GM12878 (cell line): ENCODE results near the gene CYYR1. TPM values are rescaled to one million over a fixed set of nuclear protein-coding genes. Genes with fewer than 3 reads are reported as not detected.

Source experiments
- ATAC-seq: fragments of 200-7000 bp; cut with Tn5 transposase; 3 replicates; pipeline ENCODE4 v1.9.1; 2020; ENCODE audit warnings: mild to moderate bottlenecking, moderate library complexity
- BruUV-seq: library from RNA; stranded (reverse); fragments of 400-500 nt; replicated peaks from 2 replicates; lab custom pipeline; 2021; lab: Mats Ljungman, UMichigan
- CTCF ChIA-PET: fragments of 300-600 bp; sonication (Branson Sonifier 250); formaldehyde crosslinking; extraction: SDS; loops from one replicate; lab custom pipeline; 2021; ENCODE audit warnings: inconsistent platforms; lab: Yijun Ruan, JAX
- POLR2A ChIA-PET: fragments of 350-600 bp; formaldehyde crosslinking; extraction: SDS; loops from one replicate; lab custom pipeline; 2021; ENCODE audit warnings: inconsistent platforms; lab: Charles Lee
- RAD21 ChIA-PET: fragments of 300-600 bp; sonication (Branson Sonifier 250); formaldehyde crosslinking; loops from one replicate; lab custom pipeline; 2023; ENCODE audit warnings: antibody characterized with exemption; ENCODE audit not compliant: unreplicated experiment; lab: Charles Lee
- SMC1A ChIA-PET: fragments of 300-600 bp; sonication (Branson Sonifier 250); formaldehyde crosslinking; loops from one replicate; lab custom pipeline; 2023; ENCODE audit not compliant: unreplicated experiment, uncharacterized antibody; lab: Charles Lee
- DNase-seq: peaks from one replicate; pipeline ENCODE4 v3.0.0-alpha.2; 2011; ENCODE audit warnings: low read depth, low spot score
- FAIRE-seq: peaks from 3 replicates; lab custom pipeline; 2011; peaks lifted over from hg19 to GRCh38; lab: Jason Lieb, UNC
- H2AFZ ChIP-seq: 2 replicates; pipeline ENCODE4 v1.6.0; 2011; ENCODE audit warnings: low read depth, low read length, control low read depth; ENCODE audit not compliant: control insufficient read depth
- H3K27ac ChIP-seq: 2 replicates; pipeline ENCODE4 v1.5.1; 2011; ENCODE audit warnings: control low read depth; ENCODE audit not compliant: control insufficient read depth, insufficient read depth
- H3K27me3 ChIP-seq, 2 experiments: replicated peaks in 1 of 2; 2 replicates each; pipeline versions ENCODE4 v1.6.0 to v1.6.1; 2011; ENCODE audit warnings: low read length in 1 of 2; ENCODE audit not compliant: control insufficient read depth in 2 of 2, insufficient read depth in 2 of 2
- H3K36me3 ChIP-seq, 2 experiments: 2 replicates each; pipeline ENCODE4 v1.5.1; 2011; ENCODE audit warnings: low read length in 1 of 2; ENCODE audit not compliant: control insufficient read depth in 2 of 2, insufficient read depth in 2 of 2
- H3K4me1 ChIP-seq: 2 replicates; pipeline ENCODE4 v1.6.1; 2011; ENCODE audit warnings: mild to moderate bottlenecking, low read length, moderate library complexity, mixed read lengths; ENCODE audit not compliant: control insufficient read depth, insufficient read depth
- H3K4me2 ChIP-seq: 2 replicates; pipeline ENCODE4 v1.6.0; 2011; ENCODE audit warnings: control low read depth; ENCODE audit not compliant: control insufficient read depth, insufficient read depth
- H3K4me3 ChIP-seq: fragments of 200-600 bp; sonication (generic); 2 replicates; pipeline ENCODE4 v1.5.1; 2016
- H3K79me2 ChIP-seq: 2 replicates; pipeline ENCODE4 v1.6.0; 2011; ENCODE audit warnings: low read length; ENCODE audit not compliant: control insufficient read depth, insufficient read depth
- H3K9ac ChIP-seq: 2 replicates; pipeline ENCODE4 v1.8.0; 2011; ENCODE audit warnings: low read length, control low read depth, mixed read lengths; ENCODE audit not compliant: control insufficient read depth, insufficient read depth
- H3K9me3 ChIP-seq: replicated peaks from 3 replicates; pipeline ENCODE4 v1.5.1; 2011; ENCODE audit warnings: mild to moderate bottlenecking, low read length; ENCODE audit not compliant: control insufficient read depth, insufficient read depth
- H4K20me1 ChIP-seq: 2 replicates; pipeline ENCODE4 v1.6.0; 2011; ENCODE audit not compliant: control insufficient read depth, insufficient read depth
- BACH1 ChIP-seq: fragments of 450-650 bp; IDR thresholded peaks from 2 replicates; pipeline ENCODE4 v1.6.1; 2017; ENCODE audit warnings: mild to moderate bottlenecking, borderline replicate concordance
- BCL11A ChIP-seq: IDR thresholded peaks from 2 replicates; pipeline ENCODE4 v1.6.1; 2011; ENCODE audit warnings: low read depth, low read length
- BRCA1 ChIP-seq: IDR thresholded peaks from 2 replicates; pipeline ENCODE4 v1.6.1; 2011; ENCODE audit warnings: low read depth, low read length, improper control_type of control experiment
- CBX3 ChIP-seq: fragments of 200-600 bp; sonication (generic); IDR thresholded peaks from 2 replicates; pipeline ENCODE4 v1.6.1; 2016; ENCODE audit warnings: low read depth, borderline replicate concordance
- ETV6 ChIP-seq, 2 experiments: fragments of 450-650 bp in 1 of 2; IDR thresholded peaks in 1 of 2; conservative IDR thresholded peaks in 1 of 2; 2 replicates each; pipeline ENCODE4 v1.6.1; 2014; ENCODE audit warnings: antibody characterized with exemption in 1 of 2, borderline replicate concordance in 1 of 2, low read depth in 1 of 2, mild to moderate bottlenecking in 1 of 2, moderate library complexity in 1 of 2
- EZH2 ChIP-seq: IDR thresholded peaks from 2 replicates; pipeline ENCODE4 v1.6.1; 2012; ENCODE audit warnings: low read depth, mild to moderate bottlenecking, control low read depth, inconsistent platforms, low read length, borderline replicate concordance; ENCODE audit not compliant: control insufficient read depth
- HCFC1 ChIP-seq: fragments of 150-350 bp; IDR thresholded peaks from 2 replicates; pipeline ENCODE4 v1.6.1; 2014; ENCODE audit warnings: low read length
- IRF4 ChIP-seq: IDR thresholded peaks from 2 replicates; pipeline ENCODE4 v1.6.1; 2011; ENCODE audit warnings: low read depth, low read length
- NFIC ChIP-seq: IDR thresholded peaks from 2 replicates; pipeline ENCODE4 v1.6.1; 2012; ENCODE audit warnings: low read depth, mild to moderate bottlenecking, inconsistent platforms, low read length, moderate library complexity
- NFYA ChIP-seq: IDR thresholded peaks from 2 replicates; pipeline ENCODE4 v1.6.1; 2011; ENCODE audit warnings: low read depth, mild to moderate bottlenecking, low read length, improper control_type of control experiment, borderline replicate concordance
- NR2C1 ChIP-seq: fragments of 450-650 bp; IDR thresholded peaks from 2 replicates; pipeline ENCODE4 v1.6.1; 2017; ENCODE audit warnings: antibody characterized with exemption, mild to moderate bottlenecking, moderate library complexity
- POLR2AphosphoS5 ChIP-seq: IDR thresholded peaks from 2 replicates; pipeline ENCODE4 v1.6.1; 2011; ENCODE audit warnings: mild to moderate bottlenecking, low read length, inconsistent platforms
- RELB ChIP-seq: fragments of 450-650 bp; IDR thresholded peaks from 2 replicates; pipeline ENCODE4 v1.6.1; 2017; ENCODE audit warnings: low read depth, mild to moderate bottlenecking, moderate library complexity
- ZBTB33 ChIP-seq: fragments of 450-650 bp; IDR thresholded peaks from 2 replicates; pipeline ENCODE4 v1.6.1; 2017; ENCODE audit warnings: mild to moderate bottlenecking
- ZNF207 ChIP-seq: fragments of 450-650 bp; IDR thresholded peaks from 2 replicates; pipeline ENCODE4 v1.6.1; 2014; ENCODE audit warnings: antibody characterized with exemption, mild to moderate bottlenecking, borderline replicate concordance
- ZNF217 ChIP-seq: fragments of 450-650 bp; IDR thresholded peaks from 2 replicates; pipeline ENCODE4 v1.6.1; 2017; ENCODE audit warnings: antibody characterized with exemption, mild to moderate bottlenecking
- ZNF592 ChIP-seq: fragments of 450-650 bp; IDR thresholded peaks from 2 replicates; pipeline ENCODE4 v1.6.1; 2017; ENCODE audit warnings: mild to moderate bottlenecking, moderate library complexity
- WGBS: methylation state at CpG from one replicate; pipeline ENCODE4 v1.1.6; 2016; ENCODE audit warnings: low lambda C conversion rate; ENCODE audit not compliant: insufficient replicate concordance, insufficient coverage; ENCODE audit errors: missing lambda C conversion rate; 5-methylcytosine and 5-hydroxymethylcytosine counted together
- in situ Hi-C: fragments of 300-500 bp; cut with MboI; formaldehyde crosslinking; loops from 9 replicates; pipeline ENCODE4 v1.14.3; 2018; ENCODE audit warnings: mixed read lengths
- intact Hi-C: fragments of 100-400 bp; cut with micrococcal nuclease; formaldehyde crosslinking; loops from one replicate; pipeline ENCODE4 v1.14.2; 2022; ENCODE audit not compliant: unreplicated experiment
- polyA plus RNA-seq, 11 experiments: library from polyadenylated mRNA; depleted of rRNA in 4 of 11; unstranded in 6 of 11; stranded (reverse) in 5 of 11; fragments of >200 nt; fragmentation: Nextera tagmentation in 4 of 11; fragmentation: Illumina TruSeq in 1 of 11; extraction: Ambion mirVana in 4 of 11; extraction: Trizol in 1 of 11; gene quantifications; 1 replicate in 1 of 11; 2 replicates in 10 of 11; pipeline versions ENCODE4 v1.2.1 to v1.2.3, GENCODE V29; 2011 to 2016; ENCODE audit warnings: inconsistent platforms in 2 of 11, missing spikeins in 2 of 11, low read depth in 1 of 11
- total RNA-seq, 4 experiments: library from RNA; depleted of rRNA in 3 of 4; stranded (reverse); fragments of >200 nt in 3 of 4; fragmentation: Illumina TruSeq in 1 of 4; extraction: Trizol in 1 of 4; gene quantifications; 2 replicates each; pipeline versions ENCODE4 v1.2.1 to v1.2.3, GENCODE V29; 2013 to 2021

CYYR1 gene
- total and polyA plus RNA-seq, 10 of the 15 experiments (the other 5 are each of a cell fraction or from before 2014, with no cell fraction given): 0.11 to 0.13 TPM; not detected in 8

GRCh38 chr21:26505211-26505610, 67.9 kb downstream of the CYYR1 start (continued):
- TF ChIP-seq BRCA1 (no peak), ZNF207 (no peak)

- RAD21 ChIA-PET: no interaction called here
- Histone ChIP-seq H3K27ac (no peak overlapping the region), H3K4me1 (no peaks in the 10 kb centered on the region), H3K9me3 (no peaks in the 10 kb centered on the region), H3K4me3 (no peak overlapping the region), H3K9ac (no peak overlapping the region), H3K36me3 (no peaks in the 10 kb centered on the region), H2AFZ (no peak overlapping the region), H3K4me2 (no peak overlapping the region), H3K27me3 (no peaks in the 10 kb centered on the region), H4K20me1 (no peaks in the 10 kb centered on the region), H3K79me2 (no peaks in the 10 kb centered on the region)
- ATAC-seq (no peak), DNase-seq (no peak), FAIRE-seq (no peak)
- WGBS: 0% methylated on average over 2 of the region's 2 CpGs
- no TSS peak for BruUV-seq
- POLR2A ChIA-PET: no interaction called here
- CTCF ChIA-PET: no interaction called here
- in situ Hi-C loops (no loop called here), intact Hi-C loops (no loop called here)
- SMC1A ChIA-PET: no interaction called here
- no peak for TF ChIP-seq ZNF592
- no peak for TF ChIP-seq ETV6 (conservative IDR thresholded peaks at IDR 0.05 in 1 of 2, IDR thresholded peaks at IDR 0.05 in 1 of 2; ENCODE audit: borderline replicate concordance in 1 of 2, low read depth in 1 of 2)
- no peak for TF ChIP-seq BACH1
- no peak for TF ChIP-seq ZBTB33
- no peak for TF ChIP-seq POLR2AphosphoS5
- TF ChIP-seq BCL11A: no peak
- no peak for TF ChIP-seq EZH2
- no peak for TF ChIP-seq HCFC1
- no peak for TF ChIP-seq ZNF207
- no peak for TF ChIP-seq ZNF217
- no peak for TF ChIP-seq NFIC
- no peak for TF ChIP-seq CBX3
- TF ChIP-seq RELB: no peak
- TF ChIP-seq NR2C1: no peak
- TF ChIP-seq NFYA: no peak
- TF ChIP-seq IRF4: no peak
Observed at GRCh38 chr21:26503414-26503813, 69.7 kb downstream of the CYYR1 start.
